Fibroblast of lung (primary cell): Measurements from ENCODE around the gene STAP2. TPM values are rescaled to one million over a fixed set of nuclear protein-coding genes. Genes with fewer than 3 reads are reported as not detected.

ENCODE experiments used
- DNase-seq, 2 donors: peaks; one replicate each; pipeline versions ENCODE4 v3.0.0 to v3.0.0-alpha.2; 2010; ENCODE audit warnings: low read depth in 2 of 2
- H2AFZ ChIP-seq: 2 replicates; pipeline ENCODE4 v1.5.1; 2012; ENCODE audit warnings: low read length, control low read depth, inconsistent platforms
- H3K27ac ChIP-seq: 2 replicates; pipeline ENCODE4 v1.5.1; 2011; ENCODE audit warnings: low read length, control low read depth; ENCODE audit not compliant: insufficient read depth
- H3K27me3 ChIP-seq: 2 replicates; pipeline ENCODE4 v1.5.1; 2011; ENCODE audit warnings: mild to moderate bottlenecking, low read length; ENCODE audit not compliant: control insufficient read depth, insufficient read depth
- H3K36me3 ChIP-seq: 2 replicates; pipeline ENCODE4 v1.5.1; 2011; ENCODE audit warnings: low read length; ENCODE audit not compliant: control insufficient read depth, insufficient read depth
- H3K4me1 ChIP-seq: 2 replicates; pipeline ENCODE4 v1.5.1; 2011; ENCODE audit warnings: low read length; ENCODE audit not compliant: control insufficient read depth, insufficient read depth; ENCODE audit errors: extremely low read depth
- H3K4me2 ChIP-seq: 2 replicates; pipeline ENCODE4 v1.5.1; 2011; ENCODE audit warnings: low read length, control low read depth; ENCODE audit not compliant: insufficient read depth; ENCODE audit errors: extremely low read depth
- H3K4me3 ChIP-seq, 4 experiments: fragments of 200-600 bp in 1 of 4; sonication (generic) in 1 of 4; replicated peaks in 1 of 4; 2 replicates each; pipeline ENCODE4 v1.5.1; 2011 to 2016; ENCODE audit warnings: low read length in 4 of 4, low read depth in 3 of 4, mild to moderate bottlenecking in 3 of 4, control low read depth in 2 of 4, inconsistent platforms in 1 of 4, mixed read lengths in 1 of 4; ENCODE audit not compliant: insufficient read depth in 1 of 4; ENCODE audit errors: control extremely low read depth in 1 of 4
- H3K79me2 ChIP-seq: 2 replicates; pipeline ENCODE4 v1.5.1; 2012; ENCODE audit warnings: mild to moderate bottlenecking, low read length, inconsistent platforms; ENCODE audit not compliant: control insufficient read depth, insufficient read depth
- H3K9ac ChIP-seq: 2 replicates; pipeline ENCODE4 v1.5.1; 2011; ENCODE audit warnings: mild to moderate bottlenecking, low read length, control low read depth; ENCODE audit not compliant: insufficient read depth
- H3K9me3 ChIP-seq: 2 replicates; pipeline ENCODE4 v1.5.1; 2012; ENCODE audit warnings: low read depth, low read length; ENCODE audit not compliant: control insufficient read depth, insufficient read depth
- H4K20me1 ChIP-seq: 2 replicates; pipeline ENCODE4 v1.5.1; 2011; ENCODE audit warnings: low read length; ENCODE audit not compliant: control insufficient read depth, insufficient read depth; ENCODE audit errors: extremely low read depth
- EZH2 ChIP-seq: IDR thresholded peaks from 2 replicates; pipeline ENCODE4 v1.5.1; 2012; ENCODE audit warnings: low read length, control low read depth, mild to moderate bottlenecking; ENCODE audit errors: missing control alignments
- polyA plus RNA-seq, 2 donors: library from polyadenylated mRNA; depleted of rRNA in 1 of 2; stranded (reverse) in 1 of 2; unstranded in 1 of 2; fragments of >200 nt; gene quantifications; 2 replicates each; pipeline ENCODE4 v1.2.1, GENCODE V29; 2011 to 2012; ENCODE audit warnings: missing spikeins in 1 of 2
- total RNA-seq: library from RNA; depleted of rRNA; stranded (reverse); fragments of >200 nt; gene quantifications from 2 replicates; pipeline ENCODE4 v1.2.1, GENCODE V29; 2014
- TF ChIP-seq, protein P1 (sequence below), 2 donors: IDR thresholded peaks in 1 of 2; conservative IDR thresholded peaks in 1 of 2; 1 replicate in 1 of 2; 2 replicates in 1 of 2; pipeline ENCODE4 v1.5.1; 2011 to 2012; ENCODE audit warnings: low read length in 2 of 2, control low read depth in 1 of 2, inconsistent platforms in 1 of 2, low read depth in 1 of 2, mild to moderate bottlenecking in 1 of 2

STAP2 gene
- total and polyA plus RNA-seq, 2 donors (not counting 1 experiment from before 2014, with no cell fraction given), result 1.7 to 4.8 TPM

GRCh38 chr19:4342615-4343369, 4.2 kb upstream of the STAP2 start:
- Histone ChIP-seq H3K4me1 (peaks cover 6% of the 10 kb centered on the region), H3K27ac (peak overlapping the region; percentile 57), H3K79me2 (no peaks in the 10 kb centered on the region), H4K20me1 (no peaks in the 10 kb centered on the region), H3K9me3 (no peaks in the 10 kb centered on the region), H3K36me3 (no peaks in the 10 kb centered on the region), H3K4me3 (peak overlapping the region; percentile 55 to 76 (median 61)), H2AFZ (peak overlapping the region; percentile 98), H3K4me2 (peak overlapping the region; percentile 99), H3K9ac (peak overlapping the region; percentile 45), H3K27me3 (no peaks in the 10 kb centered on the region)
- TF ChIP-seq, protein P1, sequence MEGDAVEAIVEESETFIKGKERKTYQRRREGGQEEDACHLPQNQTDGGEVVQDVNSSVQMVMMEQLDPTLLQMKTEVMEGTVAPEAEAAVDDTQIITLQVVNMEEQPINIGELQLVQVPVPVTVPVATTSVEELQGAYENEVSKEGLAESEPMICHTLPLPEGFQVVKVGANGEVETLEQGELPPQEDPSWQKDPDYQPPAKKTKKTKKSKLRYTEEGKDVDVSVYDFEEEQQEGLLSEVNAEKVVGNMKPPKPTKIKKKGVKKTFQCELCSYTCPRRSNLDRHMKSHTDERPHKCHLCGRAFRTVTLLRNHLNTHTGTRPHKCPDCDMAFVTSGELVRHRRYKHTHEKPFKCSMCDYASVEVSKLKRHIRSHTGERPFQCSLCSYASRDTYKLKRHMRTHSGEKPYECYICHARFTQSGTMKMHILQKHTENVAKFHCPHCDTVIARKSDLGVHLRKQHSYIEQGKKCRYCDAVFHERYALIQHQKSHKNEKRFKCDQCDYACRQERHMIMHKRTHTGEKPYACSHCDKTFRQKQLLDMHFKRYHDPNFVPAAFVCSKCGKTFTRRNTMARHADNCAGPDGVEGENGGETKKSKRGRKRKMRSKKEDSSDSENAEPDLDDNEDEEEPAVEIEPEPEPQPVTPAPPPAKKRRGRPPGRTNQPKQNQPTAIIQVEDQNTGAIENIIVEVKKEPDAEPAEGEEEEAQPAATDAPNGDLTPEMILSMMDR (conservative IDR thresholded peaks at IDR 0.05 in 1 of 2, IDR thresholded peaks at IDR 0.05 in 1 of 2; ENCODE audit: low read depth in 1 of 2, low read length in 2 of 2), result peak; percentile 19 to 37
- peak; percentile 94 for TF ChIP-seq EZH2
- peak; percentile 100 for DNase-seq

DNA sequence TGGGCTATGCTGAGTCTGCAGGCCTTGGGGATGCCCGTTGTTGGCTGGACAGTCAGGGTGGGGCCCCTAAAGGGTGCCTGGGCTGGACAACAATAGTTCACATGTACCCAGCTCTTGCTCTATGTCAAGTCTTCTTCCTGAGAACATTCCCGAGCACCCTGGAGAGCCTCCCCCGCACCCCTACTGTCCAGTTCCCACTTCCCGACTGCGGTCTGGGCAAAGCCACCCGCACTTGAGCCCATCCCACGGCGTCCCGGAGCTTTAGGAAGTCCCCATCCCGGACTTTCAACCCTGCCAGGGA, 3.6 kb upstream of the STAP2 start:
- TF ChIP-seq, protein P1 (conservative IDR thresholded peaks at IDR 0.05 in 1 of 2, IDR thresholded peaks at IDR 0.05 in 1 of 2; ENCODE audit: low read depth in 1 of 2, low read length in 2 of 2), result no peak
- no peak for TF ChIP-seq EZH2
- H3K9ac ChIP-seq, result peak overlapping the region; percentile 45
- no peaks in the 10 kb centered on the region for H3K36me3 ChIP-seq
- H3K4me1 ChIP-seq, result peaks cover 6% of the 10 kb centered on the region
- H3K9me3 ChIP-seq, result no peaks in the 10 kb centered on the region
- H4K20me1 ChIP-seq, result no peaks in the 10 kb centered on the region
- H3K27me3 ChIP-seq, result no peaks in the 10 kb centered on the region
- peak overlapping the region; percentile 21 for H2AFZ ChIP-seq
- no peak for DNase-seq
- H3K4me3 ChIP-seq, result peak overlapping the region; percentile 38 to 76 (median 56)
- peak overlapping the region; percentile 8 for H3K27ac ChIP-seq
- no peaks in the 10 kb centered on the region for H3K79me2 ChIP-seq
- peak overlapping the region; percentile 53 for H3K4me2 ChIP-seq

- H2AFZ ChIP-seq, result peak overlapping the region; percentile 97
- no peaks in the 10 kb centered on the region for H3K36me3 ChIP-seq
- H3K4me2 ChIP-seq, result peak overlapping the region; percentile 96
- H3K9me3 ChIP-seq, result no peaks in the 10 kb centered on the region
- no peaks in the 10 kb centered on the region for H4K20me1 ChIP-seq
- H3K4me3 ChIP-seq, result peak overlapping the region; percentile 33 to 48 (median 42)
- DNase-seq, result peak in 1 of 2 donors; percentile 31
- H3K79me2 ChIP-seq, result no peaks in the 10 kb centered on the region
- no peaks in the 10 kb centered on the region for H3K27me3 ChIP-seq
- TF ChIP-seq, protein P1 (conservative IDR thresholded peaks at IDR 0.05 in 1 of 2, IDR thresholded peaks at IDR 0.05 in 1 of 2; ENCODE audit: low read depth in 1 of 2, low read length in 2 of 2), result no peak
- TF ChIP-seq EZH2, result no peak
- H3K4me1 ChIP-seq, result peaks cover 2% of the 10 kb centered on the region
- H3K27ac ChIP-seq, result no peak overlapping the region
- peak overlapping the region; percentile 26 for H3K9ac ChIP-seq
These were observed 654 bp downstream of the STAP2 start for GRCh38 chr19:4337906-4338440.
